Body of pancreas (tissue), 4 donors: Measurements from ENCODE around the gene RBMS1.

ENCODE experiments used
- CTCF ChIP-seq, 7 experiments: fragments of 450-650 bp in 4 of 7; fragments of 200-600 bp in 3 of 7; sonication (generic) in 3 of 7; IDR thresholded peaks; one replicate each; pipeline ENCODE4 v1.5.1; 2016 to 2019; ENCODE audit warnings: antibody characterized with exemption in 7 of 7
- POLR2A ChIP-seq, 3 donors: fragments of 450-650 bp; IDR thresholded peaks; one replicate each; pipeline ENCODE4 v1.6.1; 2016; ENCODE audit warnings: antibody characterized with exemption in 3 of 3, mild to moderate bottlenecking in 2 of 3

GRCh38 chr2:160331258-160332025 lies 162.2 kb downstream of the RBMS1 start:
- TF ChIP-seq CTCF (IDR thresholded peaks at IDR 0.05): no peak
- no peak for TF ChIP-seq POLR2A (IDR thresholded peaks at IDR 0.05)
